NCI-H187 (cell line): ENCODE data around the gene BTBD6.

ENCODE experiments used
- DNase-seq, 2 experiments: peaks; one replicate each; lab custom pipeline; 2025; lab: John Stamatoyannopoulos, UW

Gene BTBD6

DNA sequence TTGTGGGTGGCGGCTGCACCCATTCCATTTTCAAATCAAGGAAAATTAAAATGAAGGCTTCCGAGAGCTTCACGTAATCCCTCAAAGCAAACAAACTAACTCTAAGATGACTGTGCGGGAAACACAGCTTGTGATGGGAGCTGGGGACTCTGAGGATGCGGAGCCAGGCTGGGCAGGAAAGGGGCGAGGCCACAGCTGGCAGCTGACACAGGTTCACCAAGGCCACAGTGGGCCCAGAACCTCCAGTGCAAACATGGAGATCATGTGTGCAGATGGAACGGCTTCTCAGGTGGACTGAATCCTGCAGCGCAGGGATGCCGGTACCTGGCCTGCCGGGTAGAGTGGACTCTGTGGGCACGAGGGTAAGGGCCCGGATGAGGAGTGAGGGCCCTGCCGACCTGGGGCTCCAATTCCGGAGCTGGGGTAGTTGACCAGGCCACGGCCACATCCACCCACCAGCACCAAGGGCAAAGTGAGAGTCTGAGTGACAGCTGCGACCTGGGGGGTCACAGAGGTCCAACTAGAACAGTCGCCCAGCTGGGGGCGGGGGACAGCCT lies 19.2 kb upstream of the BTBD6 start:
- DNase-seq: no peak

DNA sequence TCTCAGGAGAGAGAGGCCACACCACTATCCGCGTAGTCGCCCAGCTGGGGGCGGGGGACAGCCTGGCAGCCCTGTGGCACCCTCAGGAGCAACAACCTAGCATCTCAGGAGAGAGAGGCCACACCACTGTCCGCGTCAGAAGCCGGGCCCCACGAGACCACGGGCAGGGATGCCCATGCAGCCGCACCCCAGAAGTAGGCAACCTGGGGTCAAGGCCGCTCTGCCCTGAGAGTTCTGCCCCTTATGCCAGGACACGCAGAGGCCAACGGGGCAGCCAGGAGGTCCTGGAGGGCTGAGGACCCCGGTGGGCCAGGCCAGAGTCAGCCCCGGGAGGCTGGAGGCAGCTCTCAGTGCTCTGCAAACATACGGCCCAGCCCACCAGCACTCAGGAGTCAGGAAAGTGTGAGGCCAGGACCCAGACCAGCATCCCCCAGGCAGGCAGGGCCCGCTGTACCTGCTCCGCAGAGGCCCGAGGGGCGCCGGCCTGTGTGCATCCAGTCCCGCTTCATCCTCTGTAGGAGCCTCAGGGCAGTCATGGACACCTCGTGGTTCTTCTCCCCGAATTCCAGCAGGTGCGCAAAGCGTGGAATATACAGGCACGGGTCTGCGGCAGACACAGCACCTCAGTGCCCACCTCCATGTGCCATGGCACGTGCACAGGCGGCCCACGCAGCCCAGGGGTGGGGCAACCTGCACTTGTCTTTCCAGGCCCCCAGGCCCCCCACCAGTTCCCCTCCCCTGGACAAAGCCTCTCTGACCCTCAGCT lies 7.3 kb upstream of the BTBD6 start:
- no peak for DNase-seq

GRCh38 chr14:105241641-105242040 lies 6.7 kb upstream of the BTBD6 start:
- no peak for DNase-seq

- DNase-seq: no peak
These were observed 4.0 kb upstream of the BTBD6 start for GRCh38 chr14:105244334-105244733.

- no peak for DNase-seq
These were observed 1.3 kb upstream of the BTBD6 start for GRCh38 chr14:105247026-105247425.

- no peak for DNase-seq
These were observed 492 bp upstream of the BTBD6 start for GRCh38 chr14:105247715-105248367.

DNA sequence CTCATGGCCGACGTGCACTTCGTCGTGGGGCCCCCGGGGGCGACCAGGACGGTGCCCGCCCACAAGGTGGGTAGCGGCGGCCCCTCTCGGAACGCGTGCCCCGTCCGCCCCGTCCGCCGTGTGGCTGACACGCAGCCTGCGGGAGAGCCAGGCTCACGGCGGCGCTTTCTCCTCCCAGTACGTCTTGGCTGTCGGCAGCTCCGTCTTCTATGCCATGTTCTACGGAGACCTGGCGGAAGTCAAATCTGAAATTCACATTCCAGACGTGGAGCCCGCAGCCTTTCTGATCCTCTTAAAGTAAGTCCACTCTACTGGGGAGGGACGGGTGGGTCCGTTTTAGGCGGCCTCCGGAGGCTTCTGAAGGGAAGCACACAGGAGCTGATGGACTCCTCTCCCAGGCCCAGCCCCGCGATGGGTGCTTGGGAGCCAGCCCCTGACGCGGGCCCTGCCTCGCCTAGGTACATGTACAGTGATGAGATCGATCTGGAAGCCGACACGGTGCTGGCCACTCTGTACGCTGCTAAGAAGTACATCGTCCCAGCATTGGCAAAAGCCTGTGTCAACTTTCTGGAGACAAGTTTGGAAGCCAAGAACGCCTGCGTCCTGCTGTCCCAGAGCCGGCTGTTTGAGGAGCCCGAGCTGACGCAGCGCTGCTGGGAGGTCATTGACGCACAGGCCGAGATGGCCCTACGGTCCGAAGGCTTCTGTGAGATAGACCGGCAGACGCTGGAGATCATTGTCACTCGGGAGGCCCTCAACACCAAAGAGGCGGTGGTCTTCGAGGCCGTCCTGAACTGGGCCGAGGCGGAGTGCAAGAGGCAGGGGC lies 1.1 kb downstream of the BTBD6 start:
- DNase-seq: no peak

GRCh38 chr14:105250008-105250366 lies 1.7 kb downstream of the BTBD6 start:
- DNase-seq: no peak

GRCh38 chr14:105250986-105251385 lies 2.7 kb downstream of the BTBD6 start:
- no peak for DNase-seq

DNA sequence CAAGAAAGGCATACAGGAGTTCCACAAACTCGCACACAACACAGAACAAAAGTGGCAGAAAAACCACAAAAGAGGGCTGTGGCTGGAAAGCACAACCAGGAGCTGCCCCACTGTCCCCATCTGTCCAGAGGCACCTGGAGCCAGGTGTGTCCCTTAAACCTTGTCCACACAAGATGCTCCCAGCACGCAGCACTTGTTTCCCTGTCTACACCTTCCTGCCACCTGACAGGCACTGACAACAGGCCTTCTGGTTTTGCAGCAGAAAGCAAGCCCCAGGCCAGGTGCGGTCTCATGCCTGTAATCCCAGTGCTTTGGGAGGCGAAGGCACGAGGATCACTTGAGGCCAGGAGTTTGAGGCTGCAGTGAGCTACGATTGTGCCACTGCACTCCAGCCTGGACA lies 3.6 kb downstream of the BTBD6 start:
- DNase-seq: no peak

- no peak for DNase-seq
These were observed 4.4 kb downstream of the BTBD6 start for GRCh38 chr14:105252552-105253328.

DNA sequence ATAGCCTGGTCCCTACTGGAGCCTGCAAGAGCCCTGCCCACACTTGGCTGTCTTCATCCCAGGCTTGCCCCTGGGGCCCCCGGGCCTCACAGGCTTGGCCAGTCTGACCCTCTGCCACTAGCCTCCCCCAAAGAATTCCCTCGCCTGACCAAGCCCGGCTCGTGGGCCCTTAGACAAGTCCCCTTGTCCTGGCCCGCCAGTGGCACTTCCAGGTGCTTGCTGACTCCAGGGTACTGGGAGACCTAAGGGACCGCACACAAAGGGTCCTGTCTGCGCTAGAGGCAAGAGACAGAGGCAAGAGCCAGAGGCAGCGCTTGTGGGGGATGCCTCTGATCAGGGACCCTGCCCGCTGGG lies 5.0 kb downstream of the BTBD6 start:
- no peak for DNase-seq

GRCh38 chr14:105255021-105255507 lies 6.7 kb downstream of the BTBD6 start:
- DNase-seq: no peak

- no peak for DNase-seq
These were observed 8.1 kb downstream of the BTBD6 start for GRCh38 chr14:105256292-105256960.

- DNase-seq: no peak
These were observed 9.1 kb downstream of the BTBD6 start for GRCh38 chr14:105257464-105257863.

DNA sequence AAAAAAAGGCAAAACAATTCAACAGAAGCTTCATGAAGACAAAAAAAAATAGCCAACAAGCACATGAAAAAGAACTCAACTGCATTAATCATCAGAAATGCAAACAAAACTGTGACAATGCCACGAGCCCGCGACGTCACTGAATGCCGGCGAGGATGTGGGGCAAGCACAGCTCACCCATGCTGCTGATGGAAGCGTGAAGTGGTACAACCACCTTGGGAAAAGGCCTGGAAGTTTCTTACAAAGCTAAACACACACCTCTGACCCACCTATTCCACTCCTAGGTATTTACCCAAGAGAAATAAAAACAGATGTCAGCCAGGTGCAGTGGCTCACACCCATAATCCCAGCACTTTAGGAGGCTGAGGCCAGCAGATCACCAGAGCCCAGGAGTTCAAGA lies 10.5 kb downstream of the BTBD6 start:
- DNase-seq: no peak

DNA sequence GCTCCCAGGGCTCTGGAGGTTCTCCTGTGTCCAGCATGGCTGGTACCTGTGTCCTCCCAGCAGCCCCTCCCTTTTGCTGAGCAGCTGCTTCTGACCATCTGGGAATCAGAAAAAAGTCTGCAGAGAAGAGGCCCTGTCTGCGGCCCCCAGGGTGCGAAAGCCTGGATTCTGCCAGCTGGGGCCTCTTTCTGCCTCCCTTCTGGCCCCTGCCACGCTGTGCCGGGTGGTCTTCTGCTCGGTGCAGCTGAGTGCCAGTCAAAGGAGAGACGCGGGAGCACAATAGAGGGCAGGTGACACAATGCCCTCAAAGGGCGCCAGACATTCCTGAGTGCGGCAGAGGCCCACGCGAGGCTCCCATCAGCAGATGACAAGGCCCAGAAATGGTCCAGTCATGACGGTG lies 12.6 kb downstream of the BTBD6 start:
- DNase-seq: no peak

- DNase-seq: no peak
These were observed 13.4 kb downstream of the BTBD6 start for GRCh38 chr14:105261781-105262180.

DNA sequence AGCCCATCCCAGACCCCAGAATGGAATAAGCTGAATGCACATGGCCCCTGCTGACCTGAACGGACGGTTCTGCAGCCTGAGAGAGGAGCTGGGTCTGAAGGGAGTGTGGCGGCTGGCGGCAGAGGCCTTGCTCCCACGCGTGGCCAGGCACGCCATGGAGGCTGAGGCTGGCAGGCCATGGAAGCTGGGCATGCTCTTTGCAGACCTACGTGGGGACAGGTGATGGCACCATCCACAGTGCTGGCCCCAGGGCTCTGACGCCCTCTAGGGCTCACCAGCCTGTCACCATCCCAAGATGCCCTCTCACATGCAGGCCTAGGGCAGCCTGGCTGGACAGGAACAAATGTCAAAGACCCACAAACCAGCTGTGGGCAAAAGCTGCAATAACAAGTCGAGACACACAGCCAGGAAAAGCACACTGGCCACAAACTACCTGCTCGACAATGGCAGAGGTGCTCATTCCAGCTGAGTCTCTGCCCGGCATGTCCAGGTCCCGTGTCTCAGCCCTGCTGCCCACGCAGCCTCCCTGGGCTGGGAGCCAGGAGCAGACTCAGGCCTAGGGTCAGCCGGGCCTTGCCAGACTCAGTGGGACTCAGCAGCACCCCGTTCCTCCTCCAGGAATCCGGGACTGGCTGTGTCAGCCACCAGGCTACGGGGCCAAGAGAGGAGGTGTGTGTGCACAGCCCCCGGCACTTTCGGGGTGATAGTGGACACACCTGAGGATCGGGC lies 19.7 kb downstream of the BTBD6 start:
- no peak for DNase-seq

DNA sequence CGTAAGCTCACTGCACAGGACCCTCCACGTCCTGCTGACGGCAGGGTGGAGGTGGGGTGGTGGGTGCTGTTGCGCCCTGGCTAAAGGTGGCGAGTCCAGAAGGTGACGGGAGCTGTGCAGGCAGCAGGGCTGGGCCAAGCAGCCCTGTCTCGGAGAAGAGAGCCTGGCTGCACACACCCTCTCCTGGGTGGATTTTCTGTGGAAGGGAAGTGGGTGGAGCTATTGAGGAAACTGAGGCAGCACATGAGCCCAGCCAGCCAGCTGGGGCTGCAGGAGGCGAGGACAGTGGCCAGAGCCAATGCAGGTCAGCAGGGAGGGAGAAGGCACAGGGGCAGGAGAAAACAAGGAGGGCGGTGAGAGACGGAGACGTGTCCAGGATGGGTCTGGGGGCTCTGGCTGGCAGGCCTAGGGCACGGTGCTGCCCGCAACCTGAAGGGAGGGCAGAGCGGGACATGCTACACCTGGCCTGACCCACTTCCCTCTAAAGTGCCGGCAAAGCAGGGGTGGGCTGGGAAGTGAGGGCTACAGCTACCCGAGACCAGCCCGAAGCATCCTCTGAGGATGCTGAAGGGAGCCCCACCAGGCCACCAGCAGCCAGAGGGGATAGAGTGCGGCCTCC lies 20.5 kb downstream of the BTBD6 start:
- DNase-seq: no peak
